GM19238 (cell line): ENCODE measurements around the gene LIMS1.
"Not testable (repeated sequence)": the region's sequence is repeated elsewhere in the genome, so short reads cannot be mapped to it uniquely, and the experiment has no call there.

ENCODE experiments used
- DNase-seq: peaks from one replicate; pipeline ENCODE4 v3.0.0; 2011; ENCODE audit warnings: low spot score; ENCODE audit not compliant: insufficient read length

LIMS1 gene

DNA sequence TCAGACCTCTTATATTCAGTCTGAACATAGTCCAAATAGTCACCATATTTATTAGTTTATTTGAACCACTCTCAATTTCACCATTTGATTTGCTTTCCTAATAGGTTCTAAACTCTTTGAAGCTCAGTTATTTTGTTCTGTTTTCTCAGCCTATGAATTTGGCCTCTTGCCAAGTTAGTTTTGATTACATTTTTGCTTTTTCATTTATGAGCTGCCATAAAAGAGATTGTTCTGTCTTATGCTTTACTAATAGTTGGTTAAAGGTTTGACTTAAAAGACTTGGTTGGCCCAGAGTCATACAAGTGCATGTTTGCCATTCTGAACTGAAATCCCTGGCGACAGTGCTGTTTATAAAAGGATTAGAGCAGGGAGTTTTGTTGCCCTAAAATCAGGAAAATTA lies 99.1 kb downstream of the LIMS1 start:
- no peak for DNase-seq

DNA sequence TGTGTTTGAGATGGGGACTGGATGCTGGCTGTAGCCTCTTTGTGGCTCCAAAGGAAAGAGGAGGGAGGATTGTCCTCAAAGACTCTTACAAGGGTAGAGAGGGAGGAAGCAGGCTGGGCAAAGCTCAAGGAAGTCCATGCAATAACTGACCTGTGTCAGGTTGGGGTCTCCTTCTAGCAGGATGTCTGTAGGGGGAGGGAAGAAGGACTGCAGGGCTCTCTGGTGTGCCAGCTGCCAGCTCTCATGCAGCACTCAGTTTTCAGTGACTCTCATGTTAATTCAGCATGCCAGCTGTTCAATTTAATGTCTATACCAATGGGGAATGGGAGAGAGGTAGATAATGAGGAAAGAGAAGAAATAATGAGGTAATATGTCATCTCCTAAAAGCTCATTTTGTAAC lies 99.7 kb downstream of the LIMS1 start:
- DNase-seq, result no peak

DNA sequence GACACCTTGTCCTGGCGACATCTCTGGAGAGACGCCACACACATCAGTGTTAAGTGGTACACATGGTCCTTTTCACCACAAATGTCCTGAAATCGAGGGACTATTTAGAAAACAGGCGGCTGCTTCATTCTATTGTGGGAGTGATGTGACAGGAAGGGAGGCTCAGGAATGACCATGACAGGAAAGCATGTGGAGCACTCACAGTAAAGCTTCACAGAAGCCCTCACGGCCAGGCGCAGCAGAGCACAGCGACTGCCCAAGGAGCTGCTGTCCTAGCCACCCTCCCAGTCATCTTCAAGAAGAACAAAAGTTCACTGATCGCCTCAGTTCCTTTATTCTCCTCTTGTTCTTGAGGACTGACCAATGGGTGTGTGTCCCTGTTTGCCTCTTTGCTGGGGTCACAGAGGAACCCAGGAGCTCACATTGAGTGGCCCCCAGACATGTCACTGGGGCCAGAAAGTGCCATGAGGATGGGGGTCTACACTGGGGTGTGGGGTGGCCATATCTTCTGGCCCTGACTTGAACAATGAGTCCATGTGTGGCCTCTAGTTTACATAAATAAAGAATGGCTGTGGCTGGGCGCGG lies 100.4 kb downstream of the LIMS1 start:
- no peak for DNase-seq

GRCh38 chr2:108635630-108636354 lies 101.5 kb downstream of the LIMS1 start:
- DNase-seq, result no peak

DNA sequence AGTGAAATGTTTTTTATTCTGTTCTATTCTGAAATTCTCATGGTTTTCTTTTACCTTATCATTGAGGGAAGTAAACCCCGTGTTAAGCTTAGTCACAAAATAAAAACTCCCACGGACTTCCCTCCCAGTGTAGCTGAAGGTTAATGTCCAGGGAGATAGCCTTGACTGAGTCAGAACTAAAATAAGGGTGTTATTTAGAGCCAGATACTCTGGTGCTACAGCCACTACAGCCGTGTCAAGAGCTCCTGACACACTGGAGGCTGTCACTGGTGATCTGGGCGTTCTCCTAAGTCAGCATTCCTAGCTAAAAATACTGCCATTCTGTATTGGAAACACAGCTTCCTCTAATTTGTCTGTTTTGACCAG lies 103.0 kb downstream of the LIMS1 start:
- no peak for DNase-seq

GRCh38 chr2:108640731-108641130 lies 106.5 kb downstream of the LIMS1 start:
- DNase-seq, result no peak

GRCh38 chr2:108641756-108642155 lies 107.5 kb downstream of the LIMS1 start:
- no peak for DNase-seq

GRCh38 chr2:108643261-108643849 lies 109.1 kb downstream of the LIMS1 start:
- no peak for DNase-seq

- not testable (repeated sequence) for DNase-seq
Measured at GRCh38 chr2:108643862-108644261, 109.6 kb downstream of the LIMS1 start.

DNA sequence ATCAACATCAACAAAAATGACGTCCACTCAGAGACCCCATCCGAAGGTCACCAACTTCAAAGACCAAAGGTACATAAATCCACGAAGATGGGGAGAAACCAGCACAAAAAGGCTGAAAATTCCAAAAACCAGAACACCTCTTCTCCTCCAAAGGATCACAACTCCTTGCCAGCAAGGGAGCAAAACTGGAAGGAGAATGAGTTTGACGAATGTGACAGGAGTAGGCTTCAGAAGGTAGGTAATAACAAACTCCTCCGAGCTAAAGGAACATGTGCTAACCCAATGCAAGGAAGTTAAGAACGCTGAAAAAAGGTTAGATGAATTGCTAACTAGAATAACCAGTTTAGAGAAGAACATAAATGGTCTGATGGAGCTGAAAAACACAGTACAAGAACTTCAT lies 110.2 kb downstream of the LIMS1 start:
- not testable (repeated sequence) for DNase-seq

GRCh38 chr2:108648796-108649195 lies 114.5 kb downstream of the LIMS1 start:
- not testable (repeated sequence) for DNase-seq

DNA sequence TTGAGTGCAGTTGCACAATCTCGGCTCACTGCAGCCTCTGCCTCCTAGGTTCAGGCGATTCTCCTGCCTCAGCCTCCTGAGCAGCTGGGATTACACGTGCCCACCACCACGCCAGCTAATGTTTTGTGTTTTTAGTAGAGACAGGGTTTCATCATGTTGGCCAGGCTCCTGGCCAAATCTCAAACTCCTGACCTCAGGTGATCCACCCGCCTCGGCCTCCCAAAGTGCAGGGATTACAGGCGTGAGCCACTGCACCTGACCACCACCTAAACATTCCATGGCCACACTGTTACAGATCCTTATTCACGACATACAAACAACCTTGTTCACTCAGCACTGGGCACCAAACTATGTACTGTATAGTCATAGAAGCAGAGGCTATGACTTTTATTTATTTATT lies 116.2 kb downstream of the LIMS1 start:
- not testable (repeated sequence) for DNase-seq

- DNase-seq, result not testable (repeated sequence)
Measured at GRCh38 chr2:108651468-108651867, 117.2 kb downstream of the LIMS1 start.

GRCh38 chr2:108652187-108652931 lies 118.1 kb downstream of the LIMS1 start:
- DNase-seq, result not testable (repeated sequence)

DNA sequence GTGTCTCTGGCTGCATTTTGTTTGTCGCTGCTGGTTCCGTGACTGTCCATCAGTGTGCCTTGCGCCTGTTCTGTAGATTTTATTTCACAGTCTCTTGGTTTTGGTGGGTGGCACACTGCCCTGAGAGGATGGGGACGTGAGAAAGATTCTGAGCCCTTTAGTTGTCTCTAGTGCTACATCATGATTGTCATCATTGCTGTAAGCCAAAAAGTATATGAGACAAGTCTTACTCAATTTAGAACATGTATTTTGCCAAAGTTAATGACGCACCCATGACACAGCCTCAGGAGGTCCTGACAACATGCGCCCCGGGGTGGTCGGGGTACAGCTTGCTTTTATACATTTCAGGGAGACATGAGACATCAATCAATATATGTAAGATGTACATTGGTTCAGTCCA lies 119.2 kb downstream of the LIMS1 start:
- DNase-seq, result not testable (repeated sequence)

GRCh38 chr2:108653849-108654248 lies 119.6 kb downstream of the LIMS1 start:
- not testable (repeated sequence) for DNase-seq

DNA sequence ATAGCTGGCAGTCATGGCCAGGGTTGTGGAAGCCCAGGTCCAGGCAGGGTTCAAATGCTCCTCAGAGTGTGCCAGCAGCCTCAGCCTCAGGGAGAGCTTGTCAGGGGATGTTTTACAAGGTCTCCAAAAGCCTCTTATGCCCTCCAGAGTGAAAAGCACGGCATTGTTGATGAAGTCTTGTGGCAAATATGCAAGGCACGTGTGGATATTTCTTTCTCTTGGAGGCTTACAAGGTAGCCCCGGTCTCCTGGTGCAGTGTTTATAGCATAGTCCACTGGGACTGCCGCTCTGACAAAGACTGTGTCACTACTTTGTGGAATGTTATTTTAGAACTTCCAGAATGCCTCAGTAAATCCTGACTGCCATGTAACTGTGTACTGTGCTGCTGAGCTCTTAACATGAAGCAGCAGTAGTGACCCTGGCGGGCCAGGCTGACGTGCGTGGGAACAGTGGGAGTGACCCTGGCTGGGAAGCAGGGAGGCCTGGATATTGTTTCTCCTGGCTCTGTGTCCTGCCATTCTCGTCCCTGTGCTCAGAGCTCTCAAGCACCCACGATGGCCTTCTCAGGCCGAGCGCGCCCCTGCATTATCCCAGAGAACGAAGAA lies 120.4 kb downstream of the LIMS1 start:
- DNase-seq, result not testable (repeated sequence)

DNA sequence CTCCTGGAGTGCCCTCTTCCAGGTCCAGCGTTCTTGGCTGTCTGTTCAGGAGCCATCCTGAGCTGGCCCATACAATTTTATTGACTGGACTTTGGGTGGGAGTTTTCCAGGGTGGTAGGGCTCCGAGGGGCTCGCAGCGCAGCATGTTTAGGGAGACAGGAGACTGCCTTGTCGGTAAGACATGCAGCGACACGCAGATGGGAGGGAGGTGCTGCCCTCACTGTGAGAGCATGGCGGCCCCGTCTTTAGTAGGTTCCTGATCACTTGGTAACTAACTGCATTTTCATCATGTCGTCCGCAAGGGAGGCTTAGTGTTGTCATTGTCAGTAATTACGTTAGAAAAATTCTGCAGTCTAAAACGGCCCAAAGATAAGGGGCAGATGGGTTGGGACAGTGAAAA lies 121.0 kb downstream of the LIMS1 start:
- not testable (repeated sequence) for DNase-seq

DNA sequence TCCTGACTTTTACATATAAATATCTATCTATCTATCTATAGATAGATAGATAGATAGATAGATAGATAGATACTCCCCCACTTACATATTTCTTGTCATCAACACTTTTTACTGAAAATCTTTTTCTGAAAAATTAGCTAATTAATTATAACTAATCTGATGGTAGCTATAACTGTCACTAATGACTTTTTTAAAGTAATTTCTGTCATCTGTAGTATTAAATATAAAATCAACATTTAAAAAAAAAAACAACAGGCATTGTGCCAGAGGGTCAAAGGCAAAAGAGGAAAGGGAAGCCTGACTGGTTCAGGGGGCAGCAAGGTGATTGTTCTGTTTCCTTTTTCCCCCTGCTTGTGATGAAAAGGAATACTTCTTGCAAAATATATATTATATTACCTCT lies 122.0 kb downstream of the LIMS1 start:
- not testable (repeated sequence) for DNase-seq

DNA sequence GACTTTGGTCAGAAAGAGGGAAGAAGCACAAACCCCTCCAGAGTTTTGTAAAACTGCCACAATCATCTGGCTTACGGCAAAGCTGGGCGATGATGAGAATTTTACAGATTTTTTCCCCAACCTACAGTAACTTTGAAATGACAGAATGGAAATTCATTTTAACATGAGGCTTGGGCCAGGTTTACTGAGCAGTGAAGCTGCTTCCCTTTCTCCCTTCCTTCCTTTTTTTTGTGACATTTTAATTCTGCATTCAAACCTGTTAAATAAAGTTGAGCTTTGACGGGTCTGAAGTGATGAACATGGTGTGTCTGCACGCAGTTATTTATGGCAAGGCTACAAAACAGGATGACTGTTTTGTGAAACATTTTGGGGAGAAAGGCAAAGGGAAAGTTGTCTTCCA lies 123.2 kb downstream of the LIMS1 start:
- DNase-seq, result not testable (repeated sequence)

DNA sequence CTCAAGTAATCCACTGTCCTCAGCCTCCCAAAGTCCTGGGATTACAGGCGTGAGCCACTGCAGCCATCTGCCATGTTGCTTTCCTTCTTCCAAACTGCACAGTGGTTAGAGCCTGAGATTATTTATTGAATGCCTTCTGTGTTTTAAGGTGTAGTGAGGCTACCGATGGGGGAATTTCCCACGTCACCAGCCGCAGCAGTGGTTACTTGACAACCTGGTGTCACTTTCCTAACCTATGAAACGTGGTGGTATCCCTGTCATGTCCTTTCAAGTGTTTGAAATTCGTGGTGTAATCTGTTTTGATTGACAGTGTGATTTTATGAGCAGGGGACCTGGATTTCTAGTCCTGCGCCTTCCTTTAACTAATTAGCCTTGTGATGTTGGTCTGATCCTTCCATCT lies 124.3 kb downstream of the LIMS1 start:
- not testable (repeated sequence) for DNase-seq

- not testable (repeated sequence) for DNase-seq
Measured at GRCh38 chr2:108661493-108661892, 127.2 kb downstream of the LIMS1 start.
